GM06990 (cell line): Measurements from ENCODE around the gene ST8SIA4.

ENCODE experiments used
- DNase-seq: peaks from one replicate; pipeline ENCODE4 v3.0.0-alpha.2; 2011; ENCODE audit not compliant: insufficient read length; ENCODE audit errors: extremely low read depth
- H3K27me3 ChIP-seq: replicated peaks from 2 replicates; pipeline ENCODE4 v1.6.0; 2011; ENCODE audit warnings: low read length; ENCODE audit not compliant: control insufficient read depth, insufficient read depth
- H3K36me3 ChIP-seq: 2 replicates; pipeline ENCODE4 v1.5.1; 2011; ENCODE audit warnings: low read length; ENCODE audit not compliant: control insufficient read depth, insufficient read depth
- H3K4me3 ChIP-seq: replicated peaks from 2 replicates; pipeline ENCODE4 v1.5.1; 2011; ENCODE audit warnings: low read depth, mild to moderate bottlenecking, control low read depth, low read length
- TF ChIP-seq, protein P1 (sequence below): IDR thresholded peaks from 2 replicates; pipeline ENCODE4 v1.5.1; 2011; ENCODE audit warnings: low read length, control low read depth, mild to moderate bottlenecking, inconsistent platforms; ENCODE audit not compliant: insufficient read depth, poor library complexity, severe bottlenecking

The ST8SIA4 gene

DNA sequence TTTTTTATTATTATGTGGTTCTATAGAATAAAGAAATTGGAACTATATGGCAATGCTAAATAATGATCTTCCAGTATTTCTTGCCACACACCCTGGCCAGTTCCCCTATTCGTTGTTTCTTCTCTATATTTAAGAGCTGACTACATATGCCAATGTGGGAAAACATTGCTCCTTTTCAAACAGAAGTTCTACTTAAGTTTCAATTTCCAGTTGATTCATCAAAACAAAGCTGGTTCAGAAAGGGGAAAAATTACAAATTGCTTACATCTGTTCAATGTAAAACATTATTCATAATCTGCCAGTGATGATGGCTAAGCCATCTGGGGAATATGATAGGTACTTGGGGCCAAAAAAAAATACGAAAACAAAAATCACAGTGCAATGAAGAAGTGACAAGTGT, 76.9 kb downstream of the ST8SIA4 start:
- TF ChIP-seq, protein P1, sequence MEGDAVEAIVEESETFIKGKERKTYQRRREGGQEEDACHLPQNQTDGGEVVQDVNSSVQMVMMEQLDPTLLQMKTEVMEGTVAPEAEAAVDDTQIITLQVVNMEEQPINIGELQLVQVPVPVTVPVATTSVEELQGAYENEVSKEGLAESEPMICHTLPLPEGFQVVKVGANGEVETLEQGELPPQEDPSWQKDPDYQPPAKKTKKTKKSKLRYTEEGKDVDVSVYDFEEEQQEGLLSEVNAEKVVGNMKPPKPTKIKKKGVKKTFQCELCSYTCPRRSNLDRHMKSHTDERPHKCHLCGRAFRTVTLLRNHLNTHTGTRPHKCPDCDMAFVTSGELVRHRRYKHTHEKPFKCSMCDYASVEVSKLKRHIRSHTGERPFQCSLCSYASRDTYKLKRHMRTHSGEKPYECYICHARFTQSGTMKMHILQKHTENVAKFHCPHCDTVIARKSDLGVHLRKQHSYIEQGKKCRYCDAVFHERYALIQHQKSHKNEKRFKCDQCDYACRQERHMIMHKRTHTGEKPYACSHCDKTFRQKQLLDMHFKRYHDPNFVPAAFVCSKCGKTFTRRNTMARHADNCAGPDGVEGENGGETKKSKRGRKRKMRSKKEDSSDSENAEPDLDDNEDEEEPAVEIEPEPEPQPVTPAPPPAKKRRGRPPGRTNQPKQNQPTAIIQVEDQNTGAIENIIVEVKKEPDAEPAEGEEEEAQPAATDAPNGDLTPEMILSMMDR, result no peak

DNA sequence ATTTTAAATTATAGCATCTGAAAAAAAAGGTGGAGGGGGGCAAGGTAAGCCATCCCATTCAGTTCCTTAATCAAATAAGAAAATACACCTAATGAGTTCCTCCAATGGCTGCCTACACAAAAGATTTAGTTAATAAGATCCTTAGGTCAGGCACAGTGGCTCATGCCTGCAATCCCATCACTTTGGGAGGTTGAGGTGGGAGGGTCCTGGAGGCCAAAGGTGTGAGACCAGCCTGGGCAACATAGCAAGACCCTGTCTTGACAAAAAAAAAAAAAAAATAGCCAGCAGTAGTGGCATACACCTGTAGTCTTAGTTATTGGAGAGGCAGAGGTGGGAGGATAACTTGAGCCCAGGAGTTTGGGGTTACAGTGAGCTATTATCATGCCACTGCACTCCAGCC, 78.4 kb downstream of the ST8SIA4 start:
- Histone ChIP-seq H3K4me3 (no peak overlapping the region), H3K27me3 (no peaks in the 10 kb centered on the region), H3K36me3 (no peaks in the 10 kb centered on the region)
- DNase-seq, result no peak
- TF ChIP-seq, protein P1, result no peak

More for the DNA sequence above, 76.9 kb downstream of the ST8SIA4 start:
- Histone ChIP-seq H3K4me3 (no peak overlapping the region), H3K27me3 (no peaks in the 10 kb centered on the region), H3K36me3 (no peaks in the 10 kb centered on the region)
- peak; percentile 54 for DNase-seq

DNA sequence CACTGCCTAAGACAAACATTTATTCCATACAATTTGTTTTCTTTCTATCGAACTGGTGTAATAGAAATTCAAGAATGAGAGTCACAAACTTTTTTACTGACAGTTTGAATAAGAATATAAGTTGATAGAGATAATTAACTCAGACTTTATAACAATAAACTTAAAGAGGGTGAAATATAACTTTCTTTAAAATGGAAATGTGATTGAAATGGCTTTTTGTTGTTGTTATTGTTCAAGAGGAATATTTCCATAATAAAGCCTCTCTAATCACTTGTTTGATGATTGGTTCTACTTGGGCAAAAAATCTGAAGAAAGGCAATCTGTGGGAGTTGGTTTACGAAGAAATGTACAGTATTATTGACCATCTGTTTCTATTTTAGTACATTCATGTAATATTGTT, 79.3 kb downstream of the ST8SIA4 start:
- DNase-seq, result no peak
- TF ChIP-seq, protein P1, result no peak
- no peaks in the 10 kb centered on the region for H3K36me3 ChIP-seq
- no peaks in the 10 kb centered on the region for H3K27me3 ChIP-seq
- no peak overlapping the region for H3K4me3 ChIP-seq

DNA sequence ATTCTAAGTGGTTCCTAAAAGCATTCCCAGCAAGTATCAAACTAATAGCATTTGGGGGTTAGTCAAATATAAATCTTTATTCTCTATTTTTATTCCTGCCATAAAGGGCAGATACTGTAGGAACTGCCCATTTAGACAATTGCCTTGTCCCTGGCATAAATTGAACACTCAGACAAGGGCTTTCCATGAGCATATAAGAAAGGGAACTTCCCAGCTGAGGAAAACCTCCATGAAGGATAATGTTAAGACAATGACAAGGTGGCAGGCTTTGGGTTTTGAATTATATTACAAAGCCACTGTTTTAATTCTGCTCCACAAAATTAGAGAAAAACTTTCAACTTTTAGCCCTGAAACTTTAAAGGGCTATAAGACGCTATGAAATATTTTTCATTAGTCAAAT, 81.3 kb downstream of the ST8SIA4 start:
- Histone ChIP-seq H3K27me3 (no peaks in the 10 kb centered on the region), H3K4me3 (no peak overlapping the region), H3K36me3 (no peaks in the 10 kb centered on the region)
- DNase-seq, result no peak
- TF ChIP-seq, protein P1, result no peak

DNA sequence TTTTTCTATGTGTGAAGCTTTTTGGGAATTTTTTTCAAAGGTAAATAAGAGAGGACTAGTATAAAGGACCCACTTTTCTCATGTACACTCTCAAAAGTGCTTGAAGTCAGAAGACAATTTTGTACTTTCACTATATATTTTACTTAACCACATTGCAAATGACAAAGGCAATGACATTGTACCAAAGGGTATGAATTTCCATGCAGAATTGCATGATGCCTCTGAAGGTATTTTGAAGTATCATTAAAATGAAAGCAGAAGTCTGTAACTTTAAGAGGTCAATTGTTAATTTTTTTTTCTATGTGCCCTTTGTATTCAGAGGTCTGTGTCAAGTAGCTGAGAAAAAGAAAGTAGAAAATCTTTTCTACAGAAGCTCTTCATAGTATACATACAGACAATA, 84.7 kb downstream of the ST8SIA4 start:
- Histone ChIP-seq H3K4me3 (no peak overlapping the region), H3K36me3 (no peaks in the 10 kb centered on the region), H3K27me3 (no peaks in the 10 kb centered on the region)
- no peak for DNase-seq
- TF ChIP-seq, protein P1, result no peak

DNA sequence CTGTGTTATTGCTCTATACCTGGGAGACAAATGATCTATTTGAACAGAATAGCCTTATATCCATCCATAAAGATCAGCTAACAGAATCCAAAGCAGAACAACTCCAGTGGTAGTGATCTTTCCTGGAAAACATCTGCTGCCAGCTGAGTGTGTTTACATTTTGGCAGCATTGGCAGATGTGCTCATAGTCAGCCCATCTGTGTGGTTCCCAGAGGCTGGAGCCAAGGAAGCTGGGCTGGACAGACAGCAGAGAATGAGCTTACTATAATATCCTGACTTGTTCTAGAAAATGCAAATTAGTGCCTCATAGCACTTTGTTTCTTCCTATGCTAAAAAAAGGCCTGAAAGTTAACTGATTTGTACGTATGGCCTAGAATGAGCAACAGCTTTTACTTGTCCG, 99.7 kb downstream of the ST8SIA4 start:
- Histone ChIP-seq H3K4me3 (no peak overlapping the region), H3K27me3 (no peaks in the 10 kb centered on the region), H3K36me3 (no peaks in the 10 kb centered on the region)
- TF ChIP-seq, protein P1, result no peak
- no peak for DNase-seq
